ENCODE data around the gene MCU.

Gene MCU

DNA sequence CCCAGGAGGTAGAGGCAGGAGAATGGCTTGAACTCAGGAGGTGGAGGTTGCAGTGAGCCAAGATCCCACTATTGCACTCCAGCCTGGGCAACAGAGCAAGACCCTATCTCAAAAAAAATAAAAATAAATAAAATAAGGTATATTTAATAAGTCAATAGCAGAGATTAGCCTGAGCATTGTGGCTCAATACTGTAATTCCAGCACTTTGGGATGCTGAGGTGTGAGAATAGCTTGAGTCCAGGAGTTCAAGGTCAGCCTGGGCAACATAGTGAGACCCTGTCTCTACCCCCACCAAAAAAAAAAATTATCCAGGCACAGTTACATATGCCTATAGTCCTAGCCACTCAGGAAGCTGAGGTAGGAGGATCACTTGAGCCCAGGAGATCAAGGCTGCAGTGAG is 163.2 kb downstream of the MCU start:
- Histone ChIP-seq H3K9ac (ENCODE audit: low read depth, low read length) (no peak overlapping the region), H3K4me1 (ENCODE audit: insufficient read depth, low read length) (no peaks in the 10 kb centered on the region), H3K9me3 (ENCODE audit: control insufficient read depth, insufficient read depth, low read length) (peaks cover 11% of the 10 kb centered on the region; the same call in 1 of the 2 replicates), H3K36me3 (ENCODE audit: insufficient read depth, low read length) (peaks cover 3% of the 10 kb centered on the region; the same call in 1 of the 2 replicates)

DNA sequence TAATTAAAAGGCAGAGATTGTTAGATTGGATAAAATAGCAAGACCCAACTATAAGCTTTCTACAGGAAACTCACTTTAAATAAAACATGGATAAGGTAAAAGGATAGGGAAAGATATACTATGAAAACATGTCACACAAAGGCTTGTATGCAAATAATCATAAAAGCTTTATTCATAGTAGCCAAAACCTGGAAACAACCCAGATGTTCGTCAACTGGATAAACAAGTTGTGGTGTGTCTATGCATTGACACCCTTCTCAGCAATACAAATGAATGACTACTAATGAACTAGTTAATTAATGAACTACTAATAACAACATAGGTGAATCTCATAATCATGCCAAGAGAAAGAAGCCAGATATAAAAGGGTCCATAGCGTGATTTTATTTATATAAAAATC is 163.8 kb downstream of the MCU start:
- Histone ChIP-seq H3K36me3 (ENCODE audit: insufficient read depth, low read length) (peaks cover 6% of the 10 kb centered on the region; the same call in 1 of the 2 replicates), H3K4me1 (ENCODE audit: insufficient read depth, low read length) (no peaks in the 10 kb centered on the region), H3K9ac (ENCODE audit: low read depth, low read length) (no peak overlapping the region), H3K9me3 (ENCODE audit: control insufficient read depth, insufficient read depth, low read length) (peaks cover 9% of the 10 kb centered on the region; the same call in 1 of the 2 replicates)

DNA sequence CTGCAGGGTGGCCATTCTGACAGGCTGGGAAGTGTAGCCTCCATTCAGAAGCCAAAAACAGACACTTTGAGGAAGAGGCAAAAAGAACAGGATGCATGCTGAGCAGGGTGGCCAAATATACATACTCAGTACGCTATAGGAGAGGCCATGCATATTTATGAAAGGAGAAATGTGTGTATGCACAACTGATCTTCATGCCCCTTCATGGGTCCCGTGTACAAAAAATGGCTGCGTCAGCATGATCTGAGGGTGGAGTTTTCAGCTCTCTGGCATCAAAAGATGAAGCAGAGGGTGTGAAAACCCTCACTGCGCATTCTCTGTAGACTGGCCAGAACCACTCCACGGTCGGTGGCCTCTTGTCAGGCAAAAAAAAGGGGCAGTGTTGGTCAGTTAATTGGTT is 166.1 kb downstream of the MCU start:
- H3K36me3 ChIP-seq (ENCODE audit: insufficient read depth, low read length) = peaks cover 6% of the 10 kb centered on the region; the same call in 1 of the 2 replicates
- H3K9me3 ChIP-seq (ENCODE audit: control insufficient read depth, insufficient read depth, low read length) = no peaks in the 10 kb centered on the region

DNA sequence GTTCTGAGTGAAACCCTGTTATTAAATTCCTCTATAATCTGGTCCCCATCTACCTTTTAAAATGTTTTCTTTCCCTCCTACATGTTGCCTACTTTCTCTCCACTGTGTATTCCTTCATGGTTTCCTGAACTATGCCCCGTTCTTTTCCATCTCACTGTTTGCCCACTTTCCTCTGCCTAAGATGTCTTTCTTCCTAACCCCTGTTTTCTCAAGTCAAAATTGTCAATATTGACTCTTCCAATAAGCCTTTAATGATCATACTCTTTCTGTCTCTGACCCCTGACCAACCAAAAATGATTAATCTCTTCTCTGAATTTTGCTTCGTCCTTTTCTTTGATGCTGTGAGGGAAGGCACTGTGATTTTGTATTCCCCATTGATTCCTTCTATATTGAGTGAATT is 171.0 kb downstream of the MCU start:
- no peaks in the 10 kb centered on the region for H3K9me3 ChIP-seq (ENCODE audit: control insufficient read depth, insufficient read depth, low read length)
- no peaks in the 10 kb centered on the region for H3K4me1 ChIP-seq (ENCODE audit: insufficient read depth, low read length)
- H3K36me3 ChIP-seq (ENCODE audit: insufficient read depth, low read length) = peaks cover 6% of the 10 kb centered on the region; the same call in 1 of the 2 replicates
- H3K9ac ChIP-seq (ENCODE audit: low read depth, low read length) = no peak overlapping the region

More for the DNA sequence above, 166.1 kb downstream of the MCU start:
- no peak overlapping the region for H3K9ac ChIP-seq (ENCODE audit: low read depth, low read length)
- H3K4me1 ChIP-seq (ENCODE audit: insufficient read depth, low read length) = no peaks in the 10 kb centered on the region

DNA sequence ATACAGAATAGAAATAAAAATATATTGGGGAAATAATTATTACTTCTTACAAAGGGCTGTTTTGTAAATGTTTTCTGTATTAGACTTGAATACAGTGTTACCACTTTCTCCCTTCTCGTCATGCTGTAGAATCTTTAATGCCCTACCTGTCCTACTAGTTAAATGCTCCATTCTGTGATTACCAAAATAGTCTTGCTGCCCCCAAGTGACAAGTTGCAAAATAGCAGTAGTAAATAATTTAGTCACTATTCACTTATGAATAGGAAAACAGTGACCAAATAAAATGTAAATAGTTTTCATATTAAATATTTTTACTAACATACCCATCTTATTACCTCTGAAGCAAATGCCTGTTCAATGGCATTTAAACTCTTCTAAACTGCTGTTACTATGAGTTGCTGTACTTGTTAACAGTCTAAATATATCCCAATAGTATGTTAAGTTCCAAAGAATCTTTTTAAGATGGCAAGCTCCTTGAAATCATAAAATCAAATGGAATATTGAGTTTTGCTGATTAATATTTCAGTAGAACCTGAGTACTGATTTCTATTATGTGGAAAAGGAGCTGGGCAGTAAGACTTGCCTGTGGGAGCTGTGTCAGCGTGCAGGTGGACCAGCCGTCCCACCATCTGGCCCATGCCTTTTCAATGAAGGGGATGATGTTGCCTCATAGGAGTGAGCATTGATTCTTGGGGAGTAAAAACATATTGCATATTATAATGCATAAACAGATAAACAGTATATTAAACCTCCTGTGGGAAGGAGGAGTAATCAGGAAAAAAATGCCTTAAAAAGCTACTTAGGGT is 183.5 kb downstream of the MCU start:
- Histone ChIP-seq H3K36me3 (ENCODE audit: insufficient read depth, low read length) (peaks cover 4% of the 10 kb centered on the region; the same call in 1 of the 2 replicates), H3K9ac (ENCODE audit: low read depth, low read length) (no peak overlapping the region), H3K4me1 (ENCODE audit: insufficient read depth, low read length) (no peaks in the 10 kb centered on the region), H3K9me3 (ENCODE audit: control insufficient read depth, insufficient read depth, low read length) (no peaks in the 10 kb centered on the region)

DNA sequence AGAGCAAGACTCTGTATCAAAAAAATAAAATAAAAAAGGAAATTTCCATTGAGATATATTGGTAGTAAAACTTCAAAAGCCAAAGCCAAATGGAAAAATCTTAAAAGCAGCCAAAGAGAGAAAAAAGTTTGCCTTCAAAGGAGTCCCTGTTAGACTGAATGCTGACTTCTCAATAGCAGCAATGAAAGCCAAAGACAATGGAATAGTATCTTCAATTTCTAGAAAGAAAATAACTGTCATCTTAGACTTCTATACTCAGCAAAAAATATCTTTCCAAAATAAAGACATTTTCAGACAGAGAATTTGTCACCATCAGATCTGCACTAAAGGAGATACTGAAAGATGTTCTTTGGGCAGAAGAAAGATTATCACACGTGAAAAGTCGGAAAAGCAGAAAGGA is 187.3 kb downstream of the MCU start:
- H3K9ac ChIP-seq (ENCODE audit: low read depth, low read length) = no peak overlapping the region
- H3K9me3 ChIP-seq (ENCODE audit: control insufficient read depth, insufficient read depth, low read length) = 0 out of 2 replicates have a peak, but pooled peaks cover 2% of the 10 kb centered on the region
- 0 out of 2 replicates have a peak, but pooled peaks cover 8% of the 10 kb centered on the region for H3K36me3 ChIP-seq (ENCODE audit: insufficient read depth, low read length)
- no peaks in the 10 kb centered on the region for H3K4me1 ChIP-seq (ENCODE audit: insufficient read depth, low read length)

DNA sequence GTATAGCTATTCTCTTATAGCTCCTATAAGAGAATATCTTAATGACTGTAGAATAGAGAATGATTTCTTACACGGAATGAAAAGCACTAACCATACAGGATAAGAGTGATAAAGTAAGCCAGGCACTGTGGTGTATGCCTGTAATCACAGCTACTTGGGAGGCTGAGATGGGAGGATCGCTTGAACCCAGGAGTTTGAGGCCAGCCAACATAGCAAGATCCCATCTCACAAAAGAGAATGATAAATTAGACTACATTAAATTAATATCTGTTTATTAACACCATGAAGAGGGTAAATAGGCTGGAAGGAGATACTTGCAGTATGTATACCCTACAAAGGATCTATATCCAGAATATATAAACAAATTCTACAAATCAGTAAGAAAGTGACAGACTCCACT is 189.3 kb downstream of the MCU start:
- Histone ChIP-seq H3K9ac (ENCODE audit: low read depth, low read length) (no peak overlapping the region), H3K9me3 (ENCODE audit: control insufficient read depth, insufficient read depth, low read length) (peaks cover 5% of the 10 kb centered on the region; the same call in 1 of the 2 replicates), H3K36me3 (ENCODE audit: insufficient read depth, low read length) (peaks cover 21% of the 10 kb centered on the region; the same call in 1 of the 2 replicates), H3K4me1 (ENCODE audit: insufficient read depth, low read length) (peaks cover 11% of the 10 kb centered on the region; the same call in 1 of the 2 replicates)

DNA sequence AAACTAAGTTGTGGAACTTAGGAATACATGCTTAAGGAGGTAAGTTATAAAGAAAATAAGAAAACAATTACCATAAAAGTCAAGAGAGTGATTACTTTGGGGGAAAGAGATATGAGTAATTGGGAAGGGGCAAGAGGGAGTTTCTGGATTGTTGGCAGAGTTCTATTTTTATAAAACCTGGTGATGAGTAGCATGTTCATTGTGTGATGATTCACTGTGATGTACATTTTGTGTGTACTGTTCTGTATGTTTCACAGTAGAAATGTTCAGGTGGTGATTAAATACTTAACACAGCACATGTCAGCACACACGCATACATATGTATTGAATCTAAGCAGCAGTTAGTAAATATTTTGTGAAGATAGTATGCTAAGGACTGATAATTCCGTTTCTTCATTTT is 191.9 kb downstream of the MCU start:
- Histone ChIP-seq H3K9me3 (ENCODE audit: control insufficient read depth, insufficient read depth, low read length) (peaks cover 5% of the 10 kb centered on the region; the same call in 1 of the 2 replicates), H3K9ac (ENCODE audit: low read depth, low read length) (no peak overlapping the region), H3K36me3 (ENCODE audit: insufficient read depth, low read length) (peaks cover 30% of the 10 kb centered on the region; the same call in 1 of the 2 replicates), H3K4me1 (ENCODE audit: insufficient read depth, low read length) (peaks cover 30% of the 10 kb centered on the region)

DNA sequence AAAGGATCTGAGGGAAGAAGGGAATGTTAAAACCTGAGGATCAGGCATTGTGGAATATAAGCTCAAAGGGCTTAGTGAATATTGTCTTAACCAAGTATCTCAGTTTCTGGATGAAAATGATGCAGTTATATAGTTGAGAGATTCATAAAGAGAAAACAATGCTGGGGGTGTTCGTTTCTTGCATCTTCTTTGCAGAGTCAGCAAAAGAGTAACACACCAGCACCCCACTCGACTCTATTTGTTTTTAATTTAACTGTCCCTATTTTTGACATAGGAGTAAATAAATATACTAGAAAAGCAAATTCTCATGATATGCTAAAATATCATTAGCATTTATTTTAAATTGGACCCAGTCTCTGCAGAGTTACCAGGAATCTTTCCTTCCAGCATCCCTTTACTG is 194.0 kb downstream of the MCU start:
- peaks cover 30% of the 10 kb centered on the region for H3K4me1 ChIP-seq (ENCODE audit: insufficient read depth, low read length)
- H3K9me3 ChIP-seq (ENCODE audit: control insufficient read depth, insufficient read depth, low read length) = peaks cover 2% of the 10 kb centered on the region; the same call in 1 of the 2 replicates
- peaks cover 28% of the 10 kb centered on the region; the same call in 1 of the 2 replicates for H3K36me3 ChIP-seq (ENCODE audit: insufficient read depth, low read length)
- H3K9ac ChIP-seq (ENCODE audit: low read depth, low read length) = no peak overlapping the region

DNA sequence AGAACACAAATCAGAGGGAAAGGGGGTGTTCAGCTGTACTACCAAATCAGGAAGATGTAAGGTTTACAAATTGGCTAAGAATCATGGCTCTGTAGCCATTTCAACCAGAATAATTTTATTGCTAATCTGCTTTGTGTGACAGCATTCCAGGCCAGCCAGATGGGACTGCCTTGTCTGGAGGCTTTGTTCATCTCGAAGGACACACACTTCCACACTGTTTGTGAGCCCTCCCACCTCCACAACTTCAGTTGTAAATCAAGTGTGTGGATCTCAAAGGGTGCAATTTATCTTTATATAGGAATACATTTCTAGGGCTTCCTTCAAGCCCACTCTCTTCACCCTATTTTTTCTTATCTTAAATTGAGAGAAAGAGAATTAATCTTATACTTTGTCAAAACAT is 194.7 kb downstream of the MCU start:
- Histone ChIP-seq H3K4me1 (ENCODE audit: insufficient read depth, low read length) (peaks cover 30% of the 10 kb centered on the region), H3K9me3 (ENCODE audit: control insufficient read depth, insufficient read depth, low read length) (peaks cover 2% of the 10 kb centered on the region), H3K9ac (ENCODE audit: low read depth, low read length) (no peak overlapping the region), H3K36me3 (ENCODE audit: insufficient read depth, low read length) (peaks cover 24% of the 10 kb centered on the region; the same call in 1 of the 2 replicates)

DNA sequence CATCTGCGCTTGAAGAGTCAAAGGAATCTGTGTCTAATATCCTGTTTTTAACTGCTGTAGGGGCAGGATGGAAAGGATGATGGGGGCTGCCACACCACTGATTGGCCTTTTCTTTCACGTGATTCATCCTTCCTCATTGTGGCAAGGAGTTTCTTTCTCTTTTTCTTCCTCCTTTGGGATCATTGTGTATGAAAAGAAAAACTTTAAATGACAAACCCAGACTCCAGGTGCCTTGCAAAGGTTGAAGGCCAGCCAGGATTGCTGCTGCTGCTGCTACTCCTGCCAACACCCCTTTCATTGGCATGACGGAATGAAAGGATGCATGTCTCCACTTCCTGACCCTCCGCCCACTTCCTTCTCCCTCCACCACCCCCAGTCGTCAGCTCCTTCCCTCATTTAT is 195.1 kb downstream of the MCU start:
- H3K4me1 ChIP-seq (ENCODE audit: insufficient read depth, low read length) = peaks cover 30% of the 10 kb centered on the region
- 0 out of 2 replicates have a peak overlapping the region, but pooled peaks have one; percentile 8 for H3K9ac ChIP-seq (ENCODE audit: low read depth, low read length)

DNA sequence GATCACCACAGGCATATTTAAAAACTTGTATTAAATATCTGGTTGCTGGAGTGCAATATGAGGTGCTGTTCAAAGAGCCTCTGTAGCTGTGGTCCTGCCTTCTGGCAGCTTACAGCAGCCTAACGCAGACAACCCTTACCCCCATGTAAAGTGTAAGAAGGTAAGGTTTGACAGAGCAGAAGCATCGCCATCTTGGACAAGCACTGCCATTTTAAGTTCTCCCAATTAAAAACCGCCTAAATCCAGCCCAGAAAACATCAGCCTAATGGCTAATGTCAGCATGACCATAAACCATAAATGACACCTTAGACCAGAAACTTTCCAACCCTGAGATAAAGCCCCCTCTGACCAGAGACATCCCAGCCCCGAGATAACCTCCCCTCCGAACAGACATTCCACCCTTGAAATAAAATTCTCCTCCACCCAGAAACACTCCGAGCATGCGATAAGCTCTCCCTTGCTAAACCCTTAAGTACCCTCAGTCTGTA is 196.3 kb downstream of the MCU start:
- Histone ChIP-seq H3K9me3 (ENCODE audit: control insufficient read depth, insufficient read depth, low read length) (peaks cover 2% of the 10 kb centered on the region), H3K36me3 (ENCODE audit: insufficient read depth, low read length) (peaks cover 24% of the 10 kb centered on the region; the same call in 1 of the 2 replicates), H3K9ac (ENCODE audit: low read depth, low read length) (no peak overlapping the region), H3K4me1 (ENCODE audit: insufficient read depth, low read length) (peaks cover 30% of the 10 kb centered on the region)

More for the DNA sequence above, 195.1 kb downstream of the MCU start:
- peaks cover 2% of the 10 kb centered on the region for H3K9me3 ChIP-seq (ENCODE audit: control insufficient read depth, insufficient read depth, low read length)
- H3K36me3 ChIP-seq (ENCODE audit: insufficient read depth, low read length) = peaks cover 24% of the 10 kb centered on the region; the same call in 1 of the 2 replicates

DNA sequence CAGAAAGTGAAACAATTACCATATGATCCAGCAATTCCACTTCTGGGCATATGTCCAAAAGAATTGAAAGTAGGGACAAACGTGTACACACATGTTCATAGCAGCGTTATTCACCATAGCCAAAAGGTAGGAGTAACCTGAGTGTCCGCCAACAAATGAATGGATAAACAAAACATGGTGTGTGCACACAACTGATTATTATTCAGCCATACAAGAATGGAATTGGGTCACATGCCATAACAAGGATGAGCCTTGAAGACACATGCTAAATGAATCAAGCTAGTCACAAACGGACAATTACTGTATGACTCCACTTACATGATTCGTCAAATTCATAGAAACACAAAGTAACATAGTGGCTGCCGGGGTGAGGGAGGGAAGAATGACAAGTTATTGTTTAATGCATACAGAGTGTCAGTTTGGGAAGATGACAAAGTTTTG is 197.5 kb downstream of the MCU start:
- Histone ChIP-seq H3K9me3 (ENCODE audit: control insufficient read depth, insufficient read depth, low read length) (peaks cover 2% of the 10 kb centered on the region), H3K4me1 (ENCODE audit: insufficient read depth, low read length) (peaks cover 30% of the 10 kb centered on the region), H3K36me3 (ENCODE audit: insufficient read depth, low read length) (peaks cover 24% of the 10 kb centered on the region; the same call in 1 of the 2 replicates), H3K9ac (ENCODE audit: low read depth, low read length) (no peak overlapping the region)

DNA sequence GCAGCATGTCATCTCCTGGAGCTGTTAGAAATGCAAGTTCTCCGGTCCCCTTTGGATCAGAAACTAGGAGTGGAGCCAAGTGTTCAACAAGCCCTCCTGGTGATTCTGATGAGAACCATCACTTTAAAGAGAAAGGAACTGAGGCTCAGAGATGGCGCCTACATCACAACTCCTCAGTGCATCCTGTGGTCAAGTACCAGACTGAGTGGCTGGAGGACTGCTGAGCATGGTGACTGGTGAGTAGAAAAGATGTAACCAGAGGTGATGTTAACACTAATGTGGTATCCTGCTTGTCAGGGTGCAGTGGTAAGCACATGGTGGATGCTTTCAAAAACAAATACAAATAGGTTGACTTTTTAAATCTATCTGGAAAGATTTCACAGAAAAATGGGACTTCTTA is 198.1 kb downstream of the MCU start:
- Histone ChIP-seq H3K4me1 (ENCODE audit: insufficient read depth, low read length) (peaks cover 30% of the 10 kb centered on the region), H3K9ac (ENCODE audit: low read depth, low read length) (no peak overlapping the region), H3K36me3 (ENCODE audit: insufficient read depth, low read length) (peaks cover 21% of the 10 kb centered on the region; the same call in 1 of the 2 replicates), H3K9me3 (ENCODE audit: control insufficient read depth, insufficient read depth, low read length) (peaks cover 2% of the 10 kb centered on the region)

Measured in ES-I3 (cell line).